Measurements from ENCODE around the gene MTMR6. TPM values are rescaled to one million over a fixed set of nuclear protein-coding genes. Genes with fewer than 3 reads are reported as not detected.

Gene MTMR6
- total and polyA plus RNA-seq, 9 donors: 7.3 to 18.0 (median 13.7) TPM

DNA sequence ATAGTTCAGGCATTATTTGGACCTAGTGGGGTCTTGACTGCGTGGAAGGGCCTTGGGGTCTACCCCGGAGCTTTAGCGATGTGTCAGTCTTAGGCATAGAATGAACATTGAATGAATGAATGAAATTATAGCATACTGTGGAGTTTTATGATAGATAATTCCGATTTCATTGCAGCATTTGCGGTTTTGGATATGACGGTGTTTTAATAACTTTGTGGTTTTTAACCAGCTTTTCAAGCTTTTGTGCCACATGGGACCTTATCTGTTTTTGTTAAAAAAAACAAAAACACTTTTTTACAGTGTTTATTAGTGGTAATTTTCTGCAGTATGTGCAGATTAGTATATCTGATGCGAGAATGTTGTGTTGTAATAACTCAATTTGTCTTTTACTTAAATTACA lies 14.8 kb upstream of the MTMR6 start:
- H3K4me1 ChIP-seq (ENCODE audit: insufficient read depth): peaks cover 5% of the 10 kb centered on the region
- peak overlapping the region; percentile 82 to 94 for H3K27ac ChIP-seq
- intact Hi-C loops (cut with DNase I): no loop called here
- no peaks in the 10 kb centered on the region for H3K27me3 ChIP-seq
- no peak for DNase-seq
- H3K4me3 ChIP-seq: peak overlapping the region; percentile 63
- 0 to 4% (median 1%) methylated on average over 7 of the region's 7 CpGs for WGBS, 3 donors
- no peaks in the 10 kb centered on the region for H3K9me3 ChIP-seq
- no peaks in the 10 kb centered on the region for H3K36me3 ChIP-seq
- TF ChIP-seq POLR2A (IDR thresholded peaks at IDR 0.05): no peak
- TF ChIP-seq, protein P1, sequence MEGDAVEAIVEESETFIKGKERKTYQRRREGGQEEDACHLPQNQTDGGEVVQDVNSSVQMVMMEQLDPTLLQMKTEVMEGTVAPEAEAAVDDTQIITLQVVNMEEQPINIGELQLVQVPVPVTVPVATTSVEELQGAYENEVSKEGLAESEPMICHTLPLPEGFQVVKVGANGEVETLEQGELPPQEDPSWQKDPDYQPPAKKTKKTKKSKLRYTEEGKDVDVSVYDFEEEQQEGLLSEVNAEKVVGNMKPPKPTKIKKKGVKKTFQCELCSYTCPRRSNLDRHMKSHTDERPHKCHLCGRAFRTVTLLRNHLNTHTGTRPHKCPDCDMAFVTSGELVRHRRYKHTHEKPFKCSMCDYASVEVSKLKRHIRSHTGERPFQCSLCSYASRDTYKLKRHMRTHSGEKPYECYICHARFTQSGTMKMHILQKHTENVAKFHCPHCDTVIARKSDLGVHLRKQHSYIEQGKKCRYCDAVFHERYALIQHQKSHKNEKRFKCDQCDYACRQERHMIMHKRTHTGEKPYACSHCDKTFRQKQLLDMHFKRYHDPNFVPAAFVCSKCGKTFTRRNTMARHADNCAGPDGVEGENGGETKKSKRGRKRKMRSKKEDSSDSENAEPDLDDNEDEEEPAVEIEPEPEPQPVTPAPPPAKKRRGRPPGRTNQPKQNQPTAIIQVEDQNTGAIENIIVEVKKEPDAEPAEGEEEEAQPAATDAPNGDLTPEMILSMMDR (IDR thresholded peaks at IDR 0.05): no peak
- no peak for TF ChIP-seq EP300 (IDR thresholded peaks at IDR 0.05)

DNA sequence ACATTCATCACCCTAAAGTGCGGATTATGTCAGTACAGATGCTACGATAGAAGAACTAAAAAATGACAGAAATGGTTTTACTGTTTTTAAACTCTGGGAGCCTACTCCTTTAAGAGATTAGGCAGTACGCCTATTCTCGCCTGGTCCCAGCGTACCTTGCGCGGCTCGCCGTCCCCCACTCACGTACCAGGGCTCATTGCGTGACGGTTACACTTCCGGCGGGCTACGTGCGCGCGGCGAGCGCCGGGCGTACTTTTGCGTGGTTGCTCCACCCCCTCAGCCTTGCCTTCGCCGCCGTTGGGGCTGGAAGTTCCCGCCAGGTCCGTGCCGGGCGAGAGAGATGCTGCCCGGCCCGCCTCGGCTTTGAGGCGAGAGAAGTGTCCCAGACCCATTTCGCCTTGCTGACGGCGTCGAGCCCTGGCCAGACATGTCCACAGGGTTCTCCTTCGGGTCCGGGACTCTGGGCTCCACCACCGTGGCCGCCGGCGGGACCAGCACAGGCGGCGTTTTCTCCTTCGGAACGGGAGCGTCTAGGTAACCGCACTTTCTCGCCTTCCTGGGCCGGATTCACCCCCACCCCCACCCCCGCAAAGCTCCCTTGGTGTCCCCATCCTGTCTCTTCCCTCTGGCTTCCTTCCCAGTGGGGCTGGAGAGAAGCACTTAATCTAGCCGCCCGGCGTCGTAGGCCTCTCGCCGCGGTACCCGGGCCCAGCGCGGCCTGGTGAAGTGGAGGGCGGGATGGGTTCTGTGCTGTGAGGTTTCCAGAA lies 14.2 kb upstream of the MTMR6 start, which contains the start of gene NUP58:
NUP58 (plus strand) TSS at position 279 of the 767 bp plus-strand sequence; CDS start at position 428, 149 bp downstream.
- Histone ChIP-seq H3K4me3 (peak within 1 kb of the TSS; percentile 63), H3K27me3 (no peaks in the 10 kb centered on the region), H3K27ac (peak within 1 kb of the TSS; percentile 82 to 94), H3K9me3 (no peaks in the 10 kb centered on the region), H3K36me3 (no peaks in the 10 kb centered on the region), H3K4me1 (ENCODE audit: insufficient read depth) (peaks cover 4% of the 10 kb centered on the region)
- TF ChIP-seq POLR2A (IDR thresholded peaks at IDR 0.05): peak; percentile 89
- peak; percentile 65 for TF ChIP-seq EP300 (IDR thresholded peaks at IDR 0.05)
- TF ChIP-seq, protein P1 (IDR thresholded peaks at IDR 0.05): no peak
- peak; percentile 92 to 96 (median 94) for DNase-seq
- 0 to 1% (median 0%) methylated on average over 54 to 64 of the region's 64 CpGs for WGBS, 3 donors
- intact Hi-C loops (cut with DNase I): no loop called here

DNA sequence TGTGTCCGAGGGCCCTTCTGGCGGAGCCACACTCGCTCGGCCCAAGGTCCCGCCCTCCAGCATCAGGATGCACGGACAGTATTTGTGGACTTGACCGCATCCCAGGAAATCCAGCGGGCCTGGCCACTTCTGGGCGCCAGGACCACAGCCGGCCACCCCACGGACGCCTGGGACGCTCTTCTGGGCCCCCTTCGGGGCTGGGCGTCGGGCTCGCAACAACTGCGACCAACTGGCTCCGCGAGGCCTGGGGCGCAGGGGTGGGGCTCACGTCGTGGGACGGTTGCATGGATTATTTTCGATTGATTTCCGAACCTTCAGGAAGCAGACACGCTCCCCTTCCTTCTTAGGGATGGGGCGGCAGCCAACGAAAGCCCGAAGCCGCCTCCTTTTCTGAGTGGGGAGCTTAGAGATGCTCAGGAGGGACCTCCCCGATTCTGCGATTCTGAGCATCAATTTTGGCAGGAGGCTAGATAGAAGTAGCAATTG lies 13.6 kb upstream of the MTMR6 start:
- TF ChIP-seq, protein P1 (IDR thresholded peaks at IDR 0.05): no peak
- TF ChIP-seq EP300 (IDR thresholded peaks at IDR 0.05) (no peak), POLR2A (IDR thresholded peaks at IDR 0.05) (no peak)
- Histone ChIP-seq H3K9me3 (no peaks in the 10 kb centered on the region), H3K4me1 (ENCODE audit: insufficient read depth) (peaks cover 4% of the 10 kb centered on the region), H3K4me3 (peak overlapping the region; percentile 63), H3K27ac (peak overlapping the region; percentile 82 to 94), H3K27me3 (no peaks in the 10 kb centered on the region), H3K36me3 (no peaks in the 10 kb centered on the region)
- peak; percentile 28 to 61 (median 45) for DNase-seq
- 7 to 18% (median 8%) methylated on average over 33 of the region's 33 CpGs for WGBS, 3 donors
- intact Hi-C loops (cut with DNase I): no loop called here

DNA sequence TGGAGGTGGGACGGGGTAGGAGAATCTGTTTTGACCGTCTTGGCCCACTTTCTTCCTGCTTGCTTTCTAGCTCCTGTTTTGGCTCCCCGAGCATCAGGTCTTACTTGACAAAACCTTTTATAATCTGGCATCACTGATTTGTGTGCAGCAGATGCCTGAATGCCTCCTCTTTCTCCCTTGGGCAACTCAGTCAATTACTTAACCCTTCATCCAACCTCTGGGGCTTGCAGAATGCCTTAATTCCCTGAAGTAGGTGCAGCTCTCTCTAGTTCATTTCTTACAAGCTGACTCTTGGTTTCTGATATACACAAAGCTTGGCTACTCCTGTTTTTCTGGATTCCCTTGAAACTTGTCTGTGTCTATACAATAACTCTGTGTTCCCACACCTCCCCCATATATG lies 8.4 kb upstream of the MTMR6 start:
- Histone ChIP-seq H3K9me3 (no peaks in the 10 kb centered on the region), H3K4me3 (no peak overlapping the region), H3K4me1 (ENCODE audit: insufficient read depth) (no peaks in the 10 kb centered on the region), H3K36me3 (no peaks in the 10 kb centered on the region), H3K27ac (no peak overlapping the region), H3K27me3 (no peaks in the 10 kb centered on the region)
- no peak for DNase-seq
- TF ChIP-seq EP300 (IDR thresholded peaks at IDR 0.05): no peak
- TF ChIP-seq POLR2A (IDR thresholded peaks at IDR 0.05): no peak
- TF ChIP-seq, protein P1 (IDR thresholded peaks at IDR 0.05): no peak
- intact Hi-C loops (cut with DNase I): no loop called here
- WGBS, 3 donors: 59 to 69% (median 60%) methylated on average over 3 of the region's 3 CpGs
